Endothelial cell of umbilical vein (primary cell): ENCODE data around the gene PPEF2. TPM values are rescaled to one million over a fixed set of nuclear protein-coding genes. Genes with fewer than 3 reads are reported as not detected.

Experiments used
- BruUV-seq: library from RNA; stranded (reverse); fragments of 400-500 nt; replicated peaks from 2 replicates; lab custom pipeline; 2021; lab: Mats Ljungman, UMichigan
- CTCF ChIA-PET: fragments of 300-600, 350-600 bp; sonication (Branson Sonifier 250); formaldehyde crosslinking; loops from one replicate; lab custom pipeline; 2021; ENCODE audit warnings: antibody characterized with exemption, inconsistent platforms; lab: Charles Lee
- POLR2A ChIA-PET: fragments of 300-600, 350-600 bp; sonication (Branson Sonifier 250); formaldehyde crosslinking; loops from one replicate; lab custom pipeline; 2021; ENCODE audit warnings: antibody characterized with exemption, inconsistent platforms; lab: Charles Lee
- DNase-seq: peaks from one replicate; pipeline ENCODE4 v3.0.0-alpha.2; 2011; ENCODE audit warnings: low read depth, low spot score
- FAIRE-seq: peaks from 2 replicates; lab custom pipeline; 2011; peaks lifted over from hg19 to GRCh38; lab: Jason Lieb, UNC
- H2AFZ ChIP-seq: 2 replicates; pipeline ENCODE4 v1.6.0; 2012; ENCODE audit warnings: low read depth, low read length, control low read depth, inconsistent platforms
- H3K27ac ChIP-seq: 2 replicates; pipeline ENCODE4 v1.5.1; 2011; ENCODE audit warnings: low read depth, mild to moderate bottlenecking, control low read depth, low read length, moderate library complexity; ENCODE audit not compliant: insufficient read depth
- H3K27me3 ChIP-seq, 2 experiments: 2 replicates each; pipeline versions ENCODE4 v1.6.0 to v1.6.1; 2011; ENCODE audit warnings: low read length in 2 of 2, mixed read lengths in 1 of 2; ENCODE audit not compliant: control insufficient read depth in 2 of 2, insufficient read depth in 2 of 2
- H3K36me3 ChIP-seq, 2 experiments: 2 replicates in 1 of 2; 3 replicates in 1 of 2; pipeline ENCODE4 v1.5.1; 2011; ENCODE audit warnings: low read length in 2 of 2, mild to moderate bottlenecking in 1 of 2, moderate library complexity in 1 of 2; ENCODE audit not compliant: control insufficient read depth in 2 of 2, insufficient read depth in 2 of 2; ENCODE audit errors: extremely low read depth in 1 of 2
- H3K4me1 ChIP-seq: 3 replicates; pipeline ENCODE4 v1.5.1; 2011; ENCODE audit warnings: mild to moderate bottlenecking, low read length; ENCODE audit not compliant: control insufficient read depth, insufficient read depth; ENCODE audit errors: extremely low read depth
- H3K4me2 ChIP-seq: 2 replicates; pipeline ENCODE4 v1.6.1; 2011; ENCODE audit warnings: low read length, control low read depth, mixed read lengths; ENCODE audit not compliant: insufficient read depth
- H3K4me3 ChIP-seq, 3 experiments: fragments of 200-600 bp in 1 of 3; sonication (generic), shearing (Covaris generic) in 1 of 3; replicated peaks in 1 of 3; 2 replicates each; pipeline ENCODE4 v1.5.1; 2011 to 2016; ENCODE audit warnings: control low read depth in 3 of 3, low read length in 3 of 3, mild to moderate bottlenecking in 2 of 3, inconsistent platforms in 1 of 3, low read depth in 1 of 3, moderate library complexity in 1 of 3; ENCODE audit not compliant: insufficient read depth in 1 of 3
- H3K79me2 ChIP-seq: 2 replicates; pipeline ENCODE4 v1.6.0; 2012; ENCODE audit warnings: low read length, inconsistent platforms; ENCODE audit not compliant: control insufficient read depth, insufficient read depth
- H3K9ac ChIP-seq: replicated peaks from 2 replicates; pipeline ENCODE3; 2011; ENCODE audit warnings: low read length, control low read depth; ENCODE audit not compliant: insufficient read depth; ENCODE audit errors: extremely low read depth
- H3K9me1 ChIP-seq: replicated peaks from 3 replicates; pipeline ENCODE4 v1.6.0; 2011; ENCODE audit warnings: mild to moderate bottlenecking, low read length; ENCODE audit not compliant: control insufficient read depth, insufficient read depth; ENCODE audit errors: extremely low read depth
- H3K9me3 ChIP-seq: replicated peaks from 2 replicates; pipeline ENCODE4 v1.5.1; 2012; ENCODE audit warnings: low read length, inconsistent platforms; ENCODE audit not compliant: control insufficient read depth, insufficient read depth
- H4K20me1 ChIP-seq: replicated peaks from 2 replicates; pipeline ENCODE3; 2011; ENCODE audit warnings: mild to moderate bottlenecking, low read length; ENCODE audit not compliant: control insufficient read depth, insufficient read depth; ENCODE audit errors: extremely low read depth
- CTCF ChIP-seq, 2 donors: IDR thresholded peaks; 1 replicate in 1 of 2; 2 replicates in 1 of 2; pipeline ENCODE4 v1.5.1; 2011; ENCODE audit warnings: low read length in 2 of 2, mild to moderate bottlenecking in 2 of 2, moderate library complexity in 2 of 2, control low read depth in 1 of 2, inconsistent platforms in 1 of 2, low read depth in 1 of 2; ENCODE audit not compliant: insufficient read depth in 1 of 2; ENCODE audit errors: extremely low read depth in 1 of 2
- EZH2 ChIP-seq: IDR thresholded peaks from 2 replicates; pipeline ENCODE4 v1.6.1; 2012; ENCODE audit warnings: borderline replicate concordance, low read depth, mild to moderate bottlenecking, moderate library complexity, low read length, inconsistent platforms; ENCODE audit not compliant: severe bottlenecking
- FOS ChIP-seq: IDR thresholded peaks from 2 replicates; pipeline ENCODE4 v1.6.1; 2011; ENCODE audit warnings: mild to moderate bottlenecking, low read length, moderate library complexity, borderline replicate concordance; ENCODE audit not compliant: insufficient read depth
- GATA2 ChIP-seq: IDR thresholded peaks from 2 replicates; pipeline ENCODE4 v1.7.0; 2011; ENCODE audit warnings: low read depth, mild to moderate bottlenecking, moderate library complexity, mixed read lengths, low read length; ENCODE audit not compliant: insufficient read length, insufficient read depth
- JUN ChIP-seq: IDR thresholded peaks from 2 replicates; pipeline ENCODE4 v1.6.1; 2011; ENCODE audit warnings: borderline replicate concordance, low read depth; ENCODE audit not compliant: insufficient read length, insufficient read depth
- MAX ChIP-seq: IDR thresholded peaks from 2 replicates; pipeline ENCODE4 v1.6.1; 2011; ENCODE audit not compliant: insufficient read depth, insufficient read length
- MYC ChIP-seq: IDR thresholded peaks from one replicate; pipeline ENCODE4 v1.6.1; 2011; ENCODE audit warnings: mild to moderate bottlenecking, low read depth, low read length
- POLR2A ChIP-seq: IDR thresholded peaks from 2 replicates; pipeline ENCODE4 v1.6.1; 2012; ENCODE audit warnings: low read depth, mild to moderate bottlenecking, control low read depth, low read length
- POLR2AphosphoS5 ChIP-seq: IDR thresholded peaks from 2 replicates; pipeline ENCODE4 v1.6.1; 2012; ENCODE audit warnings: low read depth, mild to moderate bottlenecking, control low read depth, low read length, moderate library complexity; ENCODE audit not compliant: insufficient read depth
- dilution Hi-C: fragments of 300-500 bp; cut with MboI; formaldehyde crosslinking; loops from one replicate; pipeline ENCODE4 v1.15.0; 2019; ENCODE audit warnings: low sequenced_read_pairs; ENCODE audit not compliant: extremely low pct_ligation_motif_present
- intact Hi-C: fragments of 100-400 bp; cut with micrococcal nuclease; formaldehyde crosslinking; loops from one replicate; pipeline ENCODE4 v1.10.0; 2022
- polyA plus RNA-seq, 4 experiments: library from polyadenylated mRNA; depleted of rRNA in 3 of 4; stranded (reverse) in 3 of 4; unstranded in 1 of 4; fragments of >200 nt; gene quantifications; 2 replicates each; pipeline versions ENCODE4 v1.2.1 to v1.2.3, GENCODE V29; 2011 to 2012; ENCODE audit warnings: missing spikeins in 1 of 4
- total RNA-seq: library from RNA; stranded (reverse); gene quantifications from 2 replicates; pipeline ENCODE4 v1.2.3, GENCODE V29; 2021

The PPEF2 gene
- total and polyA plus RNA-seq, 2 donors (not counting 3 experiments of a cell fraction or from before 2014, with no cell fraction given), result 0.23 TPM; not detected in 1

- Histone ChIP-seq H3K79me2 (no peaks in the 10 kb centered on the region), H4K20me1 (no peaks in the 10 kb centered on the region), H3K27ac (no peak overlapping the region), H3K9ac (no peak overlapping the region), H3K4me3 (no peak overlapping the region), H3K9me3 (no peaks in the 10 kb centered on the region), H3K4me2 (no peak overlapping the region), H3K36me3 (no peaks in the 10 kb centered on the region), H3K27me3 (no peaks in the 10 kb centered on the region), H3K4me1 (no peaks in the 10 kb centered on the region), H2AFZ (no peak overlapping the region), H3K9me1 (no peaks in the 10 kb centered on the region)
- DNase-seq (no peak), FAIRE-seq (no peak)
- no TSS peak for BruUV-seq
- no peak for TF ChIP-seq POLR2A
- no peak for TF ChIP-seq MAX
- no peak for TF ChIP-seq POLR2AphosphoS5
- no peak for TF ChIP-seq GATA2
- TF ChIP-seq FOS, result no peak
- no peak for TF ChIP-seq EZH2
- TF ChIP-seq CTCF (IDR thresholded peaks at IDR 0.05; ENCODE audit: extremely low read depth in 1 of 2, insufficient read depth in 1 of 2, low read depth in 1 of 2, low read length in 2 of 2), result no peak
- TF ChIP-seq MYC, result no peak
- TF ChIP-seq JUN, result no peak
- ChIA-PET CTCF (interaction anchor here (1.8 kb wide), 1 partner anchor 26 kb away, joined by 5 read pairs; no protein-coding TSS in a partner anchor), POLR2A (interaction anchor here (0.7 kb wide), 1 partner anchor 119 kb away, joined by 3 read pairs; no protein-coding TSS in a partner anchor)
- dilution Hi-C loops, result no loop called here
- intact Hi-C loops, result no loop called here
Observed at GRCh38 chr4:75822416-75822815, 79.8 kb downstream of the PPEF2 start.
